Measurements from ENCODE around the gene DNAJC5. TPM values are rescaled to one million over a fixed set of nuclear protein-coding genes. Genes with fewer than 3 reads are reported as not detected.

DNAJC5 gene
- total and polyA plus RNA-seq, 8 donors, result 23.1 to 60.1 (median 38.1) TPM

- Histone ChIP-seq H3K27ac (peak overlapping the region in 4 of 5 donors; percentile 35 to 85 (median 66)), H3K4me3 (peak overlapping the region; percentile 67 to 87 (median 70))
- intact Hi-C loops (cut with DNase I; ENCODE audit: low total_unique reads), result no loop called here
Observed at GRCh38 chr20:63968136-63968927, 73.4 kb downstream of the DNAJC5 start.

GRCh38 chr20:63968928-63969760, 74.2 kb downstream of the DNAJC5 start:
- Histone ChIP-seq H3K4me3 (peak overlapping the region; percentile 67 to 87 (median 70)), H3K27ac (peak overlapping the region; percentile 35 to 85 (median 50)), H3K36me3 (peaks cover 9 to 28% (median 23%) of the 10 kb centered on the region in 4 donors), H3K27me3 (no peaks in the 10 kb centered on the region), H3K4me1 (peaks cover 21 to 34% (median 27%) of the 10 kb centered on the region in 4 donors), H3K9me3 (peaks cover 0 to 15% (median 1%) of the 10 kb centered on the region in 4 donors)
- TF ChIP-seq POLR2AphosphoS5 (IDR thresholded peaks at IDR 0.05), result no peak
- no peak for TF ChIP-seq EP300 (IDR thresholded peaks at IDR 0.05)
- no peak for TF ChIP-seq POLR2A (IDR thresholded peaks at IDR 0.05)
- no peak for TF ChIP-seq CTCF (IDR thresholded peaks at IDR 0.05)
- peak; percentile 27 to 74 for DNase-seq
- intact Hi-C loops (cut with DNase I; ENCODE audit: low total_unique reads), result no loop called here
- WGBS, 5 donors, result 1 to 9% (median 2%) methylated on average over 6 to 70 of the region's 70 CpGs

More at GRCh38 chr20:63968136-63968927, 73.4 kb downstream of the DNAJC5 start:
- DNase-seq, result peak in 1 of 2 donors; percentile 31
- peaks cover 17 to 36% (median 31%) of the 10 kb centered on the region in 4 donors for H3K36me3 ChIP-seq
- 74 to 84% (median 79%) methylated on average over 7 to 14 of the region's 14 CpGs for WGBS, 5 donors
- no peak for TF ChIP-seq POLR2AphosphoS5 (IDR thresholded peaks at IDR 0.05)
- TF ChIP-seq EP300 (IDR thresholded peaks at IDR 0.05), result no peak
- TF ChIP-seq POLR2A (IDR thresholded peaks at IDR 0.05), result no peak
- no peak for TF ChIP-seq CTCF (IDR thresholded peaks at IDR 0.05)
- H3K9me3 ChIP-seq, result peaks cover 0 to 15% (median 1%) of the 10 kb centered on the region in 4 donors
- no peaks in the 10 kb centered on the region for H3K27me3 ChIP-seq
- H3K4me1 ChIP-seq, result peaks cover 16 to 26% (median 20%) of the 10 kb centered on the region in 4 donors

- intact Hi-C loops (cut with DNase I; ENCODE audit: low total_unique reads), result loop anchor here (5.0 kb wide), 1 partner anchor 433 kb away; the partner anchor contains the start of gene PTK6
- H3K4me1 ChIP-seq, result peaks cover 21 to 43% (median 36%) of the 10 kb centered on the region in 4 donors
- TF ChIP-seq EP300 (IDR thresholded peaks at IDR 0.05), result no peak
- no peak for TF ChIP-seq POLR2A (IDR thresholded peaks at IDR 0.05)
- peak in 1 of 3 donors; percentile 34 for TF ChIP-seq POLR2AphosphoS5 (IDR thresholded peaks at IDR 0.05)
- TF ChIP-seq CTCF (IDR thresholded peaks at IDR 0.05), result no peak
- 4 to 32% (median 7%) methylated on average over 5 to 68 of the region's 73 CpGs for WGBS, 5 donors
- H3K4me3 ChIP-seq, result peak within 1 kb of the TSS; percentile 67 to 87 (median 70)
- peak; percentile 73 to 88 for DNase-seq
- H3K9me3 ChIP-seq, result peaks cover 0 to 10% (median 1%) of the 10 kb centered on the region in 4 donors
- H3K27me3 ChIP-seq, result no peaks in the 10 kb centered on the region
- peak within 1 kb of the TSS; percentile 42 to 85 (median 50) for H3K27ac ChIP-seq
- H3K36me3 ChIP-seq, result peaks cover 5 to 23% (median 18%) of the 10 kb centered on the region in 4 donors
Observed at GRCh38 chr20:63969838-63970713, 75.2 kb downstream of the DNAJC5 start, which contains the start of gene ZNF512B. Gene ZNF512B, minus strand, starts transcription at chr20:63969930. Its CDS starts 1,980 bp downstream, at chr20:63967950.
